ENCODE data around the gene SLC26A11. TPM values are rescaled to one million over a fixed set of nuclear protein-coding genes. Genes with fewer than 3 reads are reported as not detected.

SLC26A11 gene
- total and polyA plus RNA-seq, 2 donors (not counting 1 experiment from before 2014, with no cell fraction given), result 5.8 to 19.3 TPM

DNA sequence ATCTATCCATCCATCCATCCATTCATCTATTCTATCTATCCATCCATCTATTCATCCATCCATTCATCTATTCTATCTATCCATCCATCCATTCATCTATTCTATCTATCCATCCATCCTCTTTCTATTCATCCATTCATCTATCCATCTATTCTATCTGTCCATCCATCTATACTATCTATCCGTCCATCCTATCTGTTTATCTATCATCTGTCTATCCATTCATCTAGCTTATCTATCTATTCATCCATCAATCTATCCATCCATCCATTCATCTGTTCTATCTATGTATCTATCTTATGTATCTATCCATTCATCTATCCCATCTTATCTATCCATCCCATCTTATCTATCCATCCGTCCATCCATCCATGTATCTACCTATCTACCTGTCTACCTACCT is 49.2 kb downstream of the SLC26A11 start:
- H3K4me3 ChIP-seq (replicated peaks in 1 of 4; ENCODE audit: control extremely low read depth in 1 of 4, insufficient read depth in 1 of 4, low read depth in 3 of 4, low read length in 4 of 4), result no peak overlapping the region
- H3K27me3 ChIP-seq (ENCODE audit: control insufficient read depth, insufficient read depth, low read length), result no peaks in the 10 kb centered on the region
- H2AFZ ChIP-seq (ENCODE audit: low read length), result no peak overlapping the region
- H3K9ac ChIP-seq (ENCODE audit: insufficient read depth, low read length), result no peak overlapping the region
- H3K27ac ChIP-seq (ENCODE audit: insufficient read depth, low read length), result no peak overlapping the region
- TF ChIP-seq CTCF (conservative IDR thresholded peaks at IDR 0.05 in 1 of 2, IDR thresholded peaks at IDR 0.05 in 1 of 2; ENCODE audit: low read depth in 1 of 2, low read length in 2 of 2) (no peak), EZH2 (IDR thresholded peaks at IDR 0.05; ENCODE audit: low read length, missing control alignments) (no peak)
- no peak for DNase-seq (ENCODE audit: low read depth in 2 of 2)
- H3K9me3 ChIP-seq (ENCODE audit: control insufficient read depth, insufficient read depth, low read depth, low read length), result no peaks in the 10 kb centered on the region
- peaks cover 3% of the 10 kb centered on the region for H3K4me1 ChIP-seq (ENCODE audit: control insufficient read depth, extremely low read depth, insufficient read depth, low read length)
- peaks cover 16% of the 10 kb centered on the region for H3K79me2 ChIP-seq (ENCODE audit: control insufficient read depth, insufficient read depth, low read length)
- no peaks in the 10 kb centered on the region for H4K20me1 ChIP-seq (ENCODE audit: control insufficient read depth, extremely low read depth, insufficient read depth, low read length)
- H3K36me3 ChIP-seq (ENCODE audit: control insufficient read depth, insufficient read depth, low read length), result peaks cover 17% of the 10 kb centered on the region
- H3K4me2 ChIP-seq (ENCODE audit: extremely low read depth, insufficient read depth, low read length), result no peak overlapping the region

- no peaks in the 10 kb centered on the region for H3K9me3 ChIP-seq (ENCODE audit: control insufficient read depth, insufficient read depth, low read depth, low read length)
- no peak for TF ChIP-seq EZH2 (IDR thresholded peaks at IDR 0.05; ENCODE audit: low read length, missing control alignments)
- TF ChIP-seq CTCF (conservative IDR thresholded peaks at IDR 0.05 in 1 of 2, IDR thresholded peaks at IDR 0.05 in 1 of 2; ENCODE audit: low read depth in 1 of 2, low read length in 2 of 2), result no peak
- H3K4me1 ChIP-seq (ENCODE audit: control insufficient read depth, extremely low read depth, insufficient read depth, low read length), result no peaks in the 10 kb centered on the region
- H4K20me1 ChIP-seq (ENCODE audit: control insufficient read depth, extremely low read depth, insufficient read depth, low read length), result no peaks in the 10 kb centered on the region
- H3K9ac ChIP-seq (ENCODE audit: insufficient read depth, low read length), result no peak overlapping the region
- no peaks in the 10 kb centered on the region for H3K27me3 ChIP-seq (ENCODE audit: control insufficient read depth, insufficient read depth, low read length)
- H3K36me3 ChIP-seq (ENCODE audit: control insufficient read depth, insufficient read depth, low read length), result peaks cover 17% of the 10 kb centered on the region
- H3K4me3 ChIP-seq (replicated peaks in 1 of 4; ENCODE audit: control extremely low read depth in 1 of 4, insufficient read depth in 1 of 4, low read depth in 3 of 4, low read length in 4 of 4), result no peak overlapping the region
- no peak for DNase-seq (ENCODE audit: low read depth in 2 of 2)
- no peak overlapping the region for H3K27ac ChIP-seq (ENCODE audit: insufficient read depth, low read length)
- H2AFZ ChIP-seq (ENCODE audit: low read length), result no peak overlapping the region
- H3K79me2 ChIP-seq (ENCODE audit: control insufficient read depth, insufficient read depth, low read length), result peaks cover 14% of the 10 kb centered on the region
- no peak overlapping the region for H3K4me2 ChIP-seq (ENCODE audit: extremely low read depth, insufficient read depth, low read length)
Measured at GRCh38 chr17:80270104-80270503, 49.9 kb downstream of the SLC26A11 start.

DNA sequence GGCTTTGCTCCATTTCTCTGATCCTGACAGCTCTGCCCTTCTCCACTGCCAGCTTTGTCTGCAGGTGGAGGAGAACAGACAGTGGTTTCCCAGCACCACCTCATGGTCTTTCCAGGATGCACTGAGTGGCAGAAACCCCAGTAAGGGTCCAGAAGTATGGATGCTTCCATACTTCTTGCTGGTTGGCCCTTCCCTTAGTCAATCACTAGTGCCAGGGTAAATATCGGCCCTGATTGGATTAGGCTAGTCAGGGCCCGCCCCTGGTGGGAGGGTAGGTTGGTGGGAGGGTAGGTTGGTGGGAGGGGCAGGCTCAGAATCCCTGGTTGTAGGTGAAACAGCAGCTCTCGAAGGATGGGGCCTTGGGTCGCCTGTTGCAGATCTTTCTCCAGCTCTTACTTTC is 50.6 kb downstream of the SLC26A11 start:
- peak in 1 of 2 donors; percentile 21 for DNase-seq (ENCODE audit: low read depth in 2 of 2)
- Histone ChIP-seq H3K9ac (ENCODE audit: insufficient read depth, low read length) (no peak overlapping the region), H3K27me3 (ENCODE audit: control insufficient read depth, insufficient read depth, low read length) (no peaks in the 10 kb centered on the region), H3K4me1 (ENCODE audit: control insufficient read depth, extremely low read depth, insufficient read depth, low read length) (no peaks in the 10 kb centered on the region), H3K36me3 (ENCODE audit: control insufficient read depth, insufficient read depth, low read length) (peaks cover 18% of the 10 kb centered on the region), H3K4me2 (ENCODE audit: extremely low read depth, insufficient read depth, low read length) (no peak overlapping the region), H3K79me2 (ENCODE audit: control insufficient read depth, insufficient read depth, low read length) (peaks cover 7% of the 10 kb centered on the region), H4K20me1 (ENCODE audit: control insufficient read depth, extremely low read depth, insufficient read depth, low read length) (no peaks in the 10 kb centered on the region), H2AFZ (ENCODE audit: low read length) (no peak overlapping the region), H3K9me3 (ENCODE audit: control insufficient read depth, insufficient read depth, low read depth, low read length) (no peaks in the 10 kb centered on the region), H3K4me3 (replicated peaks in 1 of 4; ENCODE audit: control extremely low read depth in 1 of 4, insufficient read depth in 1 of 4, low read depth in 3 of 4, low read length in 4 of 4) (no peak overlapping the region), H3K27ac (ENCODE audit: insufficient read depth, low read length) (no peak overlapping the region)
- TF ChIP-seq CTCF (conservative IDR thresholded peaks at IDR 0.05 in 1 of 2, IDR thresholded peaks at IDR 0.05 in 1 of 2; ENCODE audit: low read depth in 1 of 2, low read length in 2 of 2) (no peak), EZH2 (IDR thresholded peaks at IDR 0.05; ENCODE audit: low read length, missing control alignments) (no peak)
